NCI-H2107 treated with DMSO at 0.1 percent for 48 hours (cell line): Measurements from ENCODE around the gene PGK2.

Experiments used
- DNase-seq: peaks from one replicate; lab custom pipeline; 2025; ENCODE audit not compliant: unreplicated experiment; lab: John Stamatoyannopoulos, UW

PGK2 gene

DNA sequence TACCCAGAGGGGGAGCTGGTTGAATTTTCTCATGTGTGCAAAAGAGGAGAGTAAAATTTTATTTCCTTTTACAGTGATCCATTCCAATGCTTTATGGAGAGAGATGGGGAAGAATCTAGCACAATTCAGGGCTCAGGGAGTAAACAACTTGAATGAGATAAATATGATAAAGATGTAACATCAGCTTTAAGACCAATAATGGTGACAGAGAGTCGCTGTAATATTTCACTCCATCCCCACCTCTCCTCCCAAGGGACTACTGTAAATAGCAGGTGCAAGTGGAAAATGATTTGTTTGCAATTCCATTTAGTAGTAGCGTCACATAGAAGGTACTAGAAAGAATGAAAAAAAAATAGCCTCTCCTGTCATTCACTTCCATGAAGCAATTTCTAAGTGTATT is 47.7 kb downstream of the PGK2 start:
- DNase-seq = no peak

DNA sequence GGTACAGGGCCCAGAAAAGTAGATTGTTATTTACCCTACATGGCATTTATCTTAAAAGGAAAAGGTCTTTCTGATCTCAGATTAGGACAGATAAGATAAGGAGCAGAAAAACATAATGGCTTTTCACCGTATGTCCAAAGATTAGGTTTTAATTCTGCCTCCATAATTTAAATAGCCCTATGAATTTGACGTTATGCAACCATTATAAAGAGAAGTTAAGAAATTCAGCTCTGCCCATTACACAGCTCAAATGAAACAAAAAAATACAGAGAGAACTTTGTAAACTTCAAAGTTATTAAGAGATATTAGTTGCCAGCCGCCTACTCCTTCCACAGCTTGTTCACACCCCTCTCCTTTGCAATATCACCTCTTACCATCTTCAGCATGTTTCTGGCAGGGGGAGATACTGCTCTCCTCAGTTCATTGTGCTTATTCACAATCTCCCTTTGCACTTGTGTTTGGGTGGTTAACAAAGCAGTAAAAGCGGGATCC is 51.0 kb downstream of the PGK2 start:
- no peak for DNase-seq
